Vagina (tissue), 2 donors: ENCODE data around the gene GAN. TPM values are rescaled to one million over a fixed set of nuclear protein-coding genes. Genes with fewer than 3 reads are reported as not detected.
"Not testable (repeated sequence)": the region's sequence is repeated elsewhere in the genome, so short reads cannot be mapped to it uniquely, and the experiment has no call there.

Experiments used
- DNase-seq, 2 donors: peaks; one replicate each; pipeline ENCODE4 v3.0.0-alpha.2; 2017; ENCODE audit errors: extremely low spot score in 2 of 2
- H3K27ac ChIP-seq: fragments of 200-600 bp; sonication (generic); one replicate; pipeline ENCODE4 v1.5.1; 2019
- H3K27me3 ChIP-seq: fragments of 200-600 bp; sonication (generic); one replicate; pipeline ENCODE4 v1.5.1; 2019
- H3K36me3 ChIP-seq, 2 donors: fragments of 200-600 bp; sonication (generic); one replicate each; pipeline ENCODE4 v1.5.1; 2017 to 2019
- H3K4me1 ChIP-seq: fragments of 200-600 bp; sonication (generic); one replicate; pipeline ENCODE4 v1.5.1; 2019
- H3K4me3 ChIP-seq, 2 donors: fragments of 200-600 bp; sonication (generic); 1 replicate in 1 of 2; 2 replicates in 1 of 2; pipeline ENCODE4 v1.5.1; 2016 to 2019
- H3K9me3 ChIP-seq: fragments of 200-600 bp; sonication (generic); one replicate; pipeline ENCODE4 v1.5.1; 2019
- POLR2A ChIP-seq, 2 donors: fragments of 450-650 bp; IDR thresholded peaks; one replicate each; pipeline ENCODE4 v1.6.1; 2017; ENCODE audit warnings: antibody characterized with exemption in 2 of 2, mild to moderate bottlenecking in 2 of 2, moderate library complexity in 2 of 2
- POLR2AphosphoS5 ChIP-seq, 2 donors: sonication (generic); formaldehyde crosslinking; IDR thresholded peaks; one replicate each; pipeline ENCODE4 v1.9.0; 2017; ENCODE audit warnings: antibody characterized with exemption in 2 of 2, mild to moderate bottlenecking in 2 of 2, low read depth in 1 of 2; ENCODE audit not compliant: insufficient read depth in 1 of 2
- intact Hi-C: fragments of 100-400 bp; cut with DNase I; formaldehyde crosslinking; loops from one replicate; pipeline ENCODE4 v1.15.1; 2023
- total RNA-seq: library from RNA; depleted of rRNA; stranded (reverse); fragments of >200 nt; gene quantifications from one replicate; pipeline ENCODE4 v1.2.3, GENCODE V29; 2016
- TF ChIP-seq, protein P1 (sequence below), 3 experiments: fragments of 450-650 bp in 2 of 3; fragments of 200-600 bp in 1 of 3; sonication (generic) in 1 of 3; IDR thresholded peaks; one replicate each; pipeline ENCODE4 v1.5.1; 2017 to 2019; ENCODE audit warnings: antibody characterized with exemption in 3 of 3, mild to moderate bottlenecking in 2 of 3, moderate library complexity in 2 of 3

GAN gene
- total RNA-seq, 1 donor from 2014 or later = 20.9 TPM

DNA sequence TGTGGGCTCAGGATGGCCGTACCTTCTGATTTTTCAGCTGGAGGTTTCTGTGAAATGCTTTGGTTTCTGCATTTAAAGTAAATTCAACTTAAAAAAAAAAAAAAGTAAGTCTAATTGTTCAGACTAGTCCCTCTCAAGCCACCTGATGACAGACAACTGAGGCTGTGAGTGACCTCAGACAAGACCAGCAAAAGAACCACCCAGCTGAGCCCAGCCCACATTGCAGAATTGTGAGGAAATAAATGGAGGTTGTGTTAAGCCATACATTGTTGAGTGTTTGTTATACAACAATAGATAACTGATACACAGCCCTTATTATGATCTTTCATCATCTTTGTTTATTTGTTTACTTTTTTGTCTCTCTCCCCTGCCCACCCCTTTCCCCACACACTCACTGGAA, 85.1 kb downstream of the GAN start:
- TF ChIP-seq POLR2AphosphoS5 (IDR thresholded peaks at IDR 0.05; ENCODE audit: insufficient read depth in 1 of 2, low read depth in 1 of 2) (no peak), POLR2A (IDR thresholded peaks at IDR 0.05) (no peak)
- TF ChIP-seq, protein P1, sequence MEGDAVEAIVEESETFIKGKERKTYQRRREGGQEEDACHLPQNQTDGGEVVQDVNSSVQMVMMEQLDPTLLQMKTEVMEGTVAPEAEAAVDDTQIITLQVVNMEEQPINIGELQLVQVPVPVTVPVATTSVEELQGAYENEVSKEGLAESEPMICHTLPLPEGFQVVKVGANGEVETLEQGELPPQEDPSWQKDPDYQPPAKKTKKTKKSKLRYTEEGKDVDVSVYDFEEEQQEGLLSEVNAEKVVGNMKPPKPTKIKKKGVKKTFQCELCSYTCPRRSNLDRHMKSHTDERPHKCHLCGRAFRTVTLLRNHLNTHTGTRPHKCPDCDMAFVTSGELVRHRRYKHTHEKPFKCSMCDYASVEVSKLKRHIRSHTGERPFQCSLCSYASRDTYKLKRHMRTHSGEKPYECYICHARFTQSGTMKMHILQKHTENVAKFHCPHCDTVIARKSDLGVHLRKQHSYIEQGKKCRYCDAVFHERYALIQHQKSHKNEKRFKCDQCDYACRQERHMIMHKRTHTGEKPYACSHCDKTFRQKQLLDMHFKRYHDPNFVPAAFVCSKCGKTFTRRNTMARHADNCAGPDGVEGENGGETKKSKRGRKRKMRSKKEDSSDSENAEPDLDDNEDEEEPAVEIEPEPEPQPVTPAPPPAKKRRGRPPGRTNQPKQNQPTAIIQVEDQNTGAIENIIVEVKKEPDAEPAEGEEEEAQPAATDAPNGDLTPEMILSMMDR (IDR thresholded peaks at IDR 0.05) = no peak
- Histone ChIP-seq H3K4me3 (no peak overlapping the region), H3K27ac (no peak overlapping the region), H3K9me3 (no peaks in the 10 kb centered on the region), H3K36me3 (no peaks in the 10 kb centered on the region), H3K27me3 (no peaks in the 10 kb centered on the region), H3K4me1 (peaks cover 10% of the 10 kb centered on the region)
- intact Hi-C loops = loop anchor here (5.0 to 10.0 kb wide), 2 partner anchors 215 to 342 kb away; no protein-coding TSS in a partner anchor
- no peak for DNase-seq

DNA sequence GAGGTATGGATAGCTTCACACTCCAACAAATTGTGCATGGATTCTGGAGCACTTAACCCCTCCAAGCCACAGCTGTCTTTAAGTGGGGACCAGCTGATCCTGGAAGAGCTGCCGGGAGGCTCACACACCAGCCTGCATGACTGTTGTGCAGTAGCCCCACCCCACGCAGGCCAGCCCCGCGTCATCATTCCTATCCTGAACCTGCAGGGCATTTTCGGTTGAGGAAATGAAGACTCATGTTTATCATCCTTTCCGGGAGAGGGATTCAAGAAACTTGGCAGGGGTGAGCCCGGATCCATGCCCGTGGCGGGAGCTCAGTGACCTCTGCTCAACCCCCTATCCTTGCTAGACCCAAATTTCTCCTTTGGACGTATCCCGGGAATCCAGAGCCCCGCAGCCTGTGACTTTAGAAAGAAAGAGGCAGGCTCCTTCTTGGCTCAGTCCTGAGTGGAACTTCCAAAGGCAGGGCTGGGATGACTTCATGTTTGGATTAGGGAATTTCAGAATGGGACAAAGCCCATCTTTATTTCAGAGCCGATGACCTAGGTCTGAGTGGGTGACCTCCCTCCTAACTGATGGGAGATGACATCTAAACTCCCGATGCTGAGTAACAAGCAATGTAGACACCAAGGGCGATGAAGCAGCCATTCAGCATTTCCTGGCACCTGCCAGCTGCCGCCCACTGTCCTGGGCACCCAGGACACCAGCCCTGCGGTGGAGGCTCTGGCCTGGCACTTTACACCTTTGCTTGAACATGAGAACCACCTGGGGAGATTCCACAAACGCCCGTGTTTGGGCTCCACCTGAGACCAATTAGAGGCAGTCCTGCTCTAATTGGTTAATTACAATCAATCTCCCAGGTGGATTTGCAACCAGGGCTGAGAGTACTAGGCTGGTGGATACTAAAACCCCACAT, 86.5 kb downstream of the GAN start:
- intact Hi-C loops = loop anchor here (5.0 to 10.0 kb wide), 2 partner anchors 214 to 341 kb away; no protein-coding TSS in a partner anchor
- no peaks in the 10 kb centered on the region for H3K36me3 ChIP-seq
- DNase-seq = no peak
- H3K27ac ChIP-seq = peak overlapping the region; percentile 10
- H3K4me3 ChIP-seq = no peak overlapping the region
- H3K27me3 ChIP-seq = no peaks in the 10 kb centered on the region
- TF ChIP-seq POLR2AphosphoS5 (IDR thresholded peaks at IDR 0.05; ENCODE audit: insufficient read depth in 1 of 2, low read depth in 1 of 2) (peak; percentile 32 to 72), POLR2A (IDR thresholded peaks at IDR 0.05) (no peak)
- H3K9me3 ChIP-seq = no peaks in the 10 kb centered on the region
- peaks cover 10% of the 10 kb centered on the region for H3K4me1 ChIP-seq

DNA sequence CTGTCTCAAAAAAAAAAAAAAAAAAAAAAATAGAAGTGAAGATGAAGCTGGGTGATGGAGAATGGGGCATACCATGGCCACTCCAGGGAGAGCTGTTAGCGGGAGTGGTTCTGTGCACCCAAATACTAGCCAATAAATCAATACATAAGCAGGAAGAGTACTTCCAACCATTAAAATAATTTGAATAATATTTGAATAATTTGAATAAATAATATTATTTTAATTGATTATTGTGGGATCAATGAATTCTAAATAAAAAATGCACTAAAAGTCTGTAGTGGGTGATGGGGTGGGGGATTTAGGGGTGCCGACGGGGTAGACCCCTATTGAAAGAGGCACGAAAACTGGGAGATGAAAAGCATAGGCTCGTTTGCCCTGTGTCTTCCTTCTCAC, 88.4 kb downstream of the GAN start:
- no peak for DNase-seq
- Histone ChIP-seq H3K27me3 (no peaks in the 10 kb centered on the region), H3K4me3 (peak overlapping the region in 1 of 2 donors; percentile 40), H3K9me3 (no peaks in the 10 kb centered on the region), H3K4me1 (peaks cover 10% of the 10 kb centered on the region), H3K27ac (no peak overlapping the region), H3K36me3 (no peaks in the 10 kb centered on the region)
- intact Hi-C loops = loop anchor here (5.0 to 10.0 kb wide), 2 partner anchors 212 to 339 kb away; no protein-coding TSS in a partner anchor
- no peak for TF ChIP-seq POLR2AphosphoS5 (IDR thresholded peaks at IDR 0.05; ENCODE audit: insufficient read depth in 1 of 2, low read depth in 1 of 2)
- TF ChIP-seq POLR2A (IDR thresholded peaks at IDR 0.05) = no peak
- TF ChIP-seq, protein P1 (IDR thresholded peaks at IDR 0.05) = no peak

DNA sequence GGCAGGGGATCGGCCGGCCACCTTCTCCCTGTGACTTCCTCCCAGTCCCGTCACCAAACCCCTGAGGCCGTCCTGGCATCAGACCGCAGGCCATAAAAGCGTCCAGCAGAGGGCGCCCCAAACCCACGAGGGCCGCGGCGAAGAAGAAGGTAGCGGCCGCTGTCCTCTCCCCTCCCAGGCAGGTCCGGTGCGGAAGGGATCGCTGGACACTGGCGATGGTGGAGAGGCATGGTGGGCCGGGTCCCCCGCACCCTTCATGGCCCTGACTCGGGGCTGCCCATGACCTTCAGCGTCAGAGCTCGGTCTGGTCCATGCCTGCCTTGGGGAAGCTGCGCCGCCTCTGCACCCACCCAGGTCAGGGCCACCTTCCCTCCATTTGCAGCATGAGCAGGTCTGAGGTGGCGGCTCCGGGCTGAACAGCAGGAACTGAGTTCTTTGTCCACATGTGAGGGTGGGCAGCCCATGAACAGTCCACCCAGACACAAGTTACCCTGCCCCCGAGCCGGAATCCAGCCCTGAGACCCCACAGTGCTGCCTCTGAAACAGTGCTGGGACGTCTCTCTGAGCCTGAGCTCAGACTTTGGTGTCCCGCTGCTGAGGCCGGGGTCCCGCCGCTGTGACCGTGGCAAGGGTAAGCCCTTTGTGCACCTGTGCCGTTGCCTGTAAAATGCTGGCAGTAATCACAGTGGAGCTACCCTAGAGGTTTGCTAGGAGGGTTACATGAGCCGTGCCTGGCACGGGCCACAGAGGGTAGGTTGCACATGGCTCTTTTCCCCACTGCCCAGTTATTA, 89.0 kb downstream of the GAN start:
- TF ChIP-seq, protein P1 (IDR thresholded peaks at IDR 0.05) = peak; percentile 90 to 95 (median 93)
- peak in 1 of 2 donors; percentile 58 for TF ChIP-seq POLR2AphosphoS5 (IDR thresholded peaks at IDR 0.05; ENCODE audit: insufficient read depth in 1 of 2, low read depth in 1 of 2)
- TF ChIP-seq POLR2A (IDR thresholded peaks at IDR 0.05) = no peak
- Histone ChIP-seq H3K27me3 (no peaks in the 10 kb centered on the region), H3K4me3 (peak overlapping the region in 1 of 2 donors; percentile 40), H3K9me3 (no peaks in the 10 kb centered on the region), H3K4me1 (peaks cover 10% of the 10 kb centered on the region), H3K36me3 (no peaks in the 10 kb centered on the region), H3K27ac (no peak overlapping the region)
- intact Hi-C loops = loop anchor here (5.0 to 10.0 kb wide), 2 partner anchors 211 to 339 kb away; no protein-coding TSS in a partner anchor
- DNase-seq = no peak

DNA sequence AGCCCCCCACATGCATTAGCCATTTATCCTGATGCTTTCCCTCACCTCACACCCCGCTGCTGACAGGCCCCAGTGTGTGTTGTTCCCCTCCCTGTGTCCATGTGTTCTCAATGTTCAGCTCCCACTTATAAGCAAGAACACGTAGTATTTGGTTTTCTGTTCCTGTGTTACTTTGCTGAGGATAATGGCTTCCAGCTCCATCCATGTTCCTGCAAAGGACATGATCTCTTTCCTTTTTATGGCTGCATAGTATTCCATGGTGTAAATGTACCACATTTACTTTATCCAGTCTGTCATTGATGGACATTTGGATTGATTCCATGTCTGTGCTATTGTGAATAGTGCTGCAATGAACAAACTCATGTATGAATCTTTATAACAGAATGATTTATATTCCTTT, 90.2 kb downstream of the GAN start:
- not testable (repeated sequence) for H3K4me1 ChIP-seq, H3K27me3 ChIP-seq, H3K4me3 ChIP-seq, H3K36me3 ChIP-seq, H3K9me3 ChIP-seq, H3K27ac ChIP-seq, DNase-seq
- intact Hi-C loops = loop anchor here (5.0 to 10.0 kb wide), 2 partner anchors 210 to 317 kb away; no protein-coding TSS in a partner anchor
